GM20000 (cell line): ENCODE results near the gene AKT3.
A peak's percentile ranks its signal among the peaks of the same experiment; 100 is the strongest.

Experiments
- DNase-seq: peaks from one replicate; pipeline ENCODE4 v3.0.0; 2012; ENCODE audit warnings: low spot score
- TF ChIP-seq, protein P1 (sequence below): IDR thresholded peaks from 2 replicates; pipeline ENCODE4 v1.5.1; 2012; ENCODE audit warnings: mild to moderate bottlenecking, control low read depth; ENCODE audit errors: extremely low read depth, missing control alignments

The AKT3 gene

DNA sequence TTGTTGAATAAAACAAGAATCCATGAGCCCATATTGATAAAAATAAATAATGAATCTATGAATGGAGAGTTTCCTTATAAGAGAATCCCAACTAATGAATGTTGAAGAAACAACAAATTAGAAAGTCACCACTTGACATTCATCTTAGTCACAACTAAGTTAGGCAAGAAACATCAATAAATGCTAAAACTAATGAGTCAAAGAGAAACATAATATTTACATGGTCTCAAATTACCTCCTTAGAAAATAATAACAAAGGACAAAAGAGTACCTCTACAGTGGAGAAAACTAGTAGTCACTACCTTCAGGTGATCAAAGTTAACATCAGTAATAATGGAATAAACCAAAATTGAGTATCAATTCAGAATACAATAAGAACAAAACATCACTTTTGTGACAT, 93.5 kb downstream of the AKT3 start:
- TF ChIP-seq, protein P1, sequence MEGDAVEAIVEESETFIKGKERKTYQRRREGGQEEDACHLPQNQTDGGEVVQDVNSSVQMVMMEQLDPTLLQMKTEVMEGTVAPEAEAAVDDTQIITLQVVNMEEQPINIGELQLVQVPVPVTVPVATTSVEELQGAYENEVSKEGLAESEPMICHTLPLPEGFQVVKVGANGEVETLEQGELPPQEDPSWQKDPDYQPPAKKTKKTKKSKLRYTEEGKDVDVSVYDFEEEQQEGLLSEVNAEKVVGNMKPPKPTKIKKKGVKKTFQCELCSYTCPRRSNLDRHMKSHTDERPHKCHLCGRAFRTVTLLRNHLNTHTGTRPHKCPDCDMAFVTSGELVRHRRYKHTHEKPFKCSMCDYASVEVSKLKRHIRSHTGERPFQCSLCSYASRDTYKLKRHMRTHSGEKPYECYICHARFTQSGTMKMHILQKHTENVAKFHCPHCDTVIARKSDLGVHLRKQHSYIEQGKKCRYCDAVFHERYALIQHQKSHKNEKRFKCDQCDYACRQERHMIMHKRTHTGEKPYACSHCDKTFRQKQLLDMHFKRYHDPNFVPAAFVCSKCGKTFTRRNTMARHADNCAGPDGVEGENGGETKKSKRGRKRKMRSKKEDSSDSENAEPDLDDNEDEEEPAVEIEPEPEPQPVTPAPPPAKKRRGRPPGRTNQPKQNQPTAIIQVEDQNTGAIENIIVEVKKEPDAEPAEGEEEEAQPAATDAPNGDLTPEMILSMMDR, result no peak
- no peak for DNase-seq

DNA sequence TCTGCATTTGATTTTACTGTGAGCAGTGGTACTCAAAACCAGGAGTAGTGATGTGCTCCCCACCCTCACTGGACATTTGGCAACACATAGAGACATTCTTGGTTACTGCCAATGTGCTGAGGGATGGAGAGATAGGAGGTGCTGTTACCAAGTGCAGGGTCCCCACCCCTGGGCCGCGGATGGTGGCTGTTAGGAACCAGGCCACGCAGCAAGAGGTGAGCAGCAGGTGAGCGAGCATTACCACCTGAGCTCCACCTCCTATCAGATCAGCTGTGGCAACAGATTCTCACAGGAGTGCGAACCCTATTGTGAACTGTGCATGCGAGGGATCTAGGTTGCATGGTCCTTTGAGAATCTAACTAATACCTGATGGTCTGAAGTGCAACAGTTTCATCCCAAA, 95.7 kb downstream of the AKT3 start:
- no peak for DNase-seq
- TF ChIP-seq, protein P1, result no peak

DNA sequence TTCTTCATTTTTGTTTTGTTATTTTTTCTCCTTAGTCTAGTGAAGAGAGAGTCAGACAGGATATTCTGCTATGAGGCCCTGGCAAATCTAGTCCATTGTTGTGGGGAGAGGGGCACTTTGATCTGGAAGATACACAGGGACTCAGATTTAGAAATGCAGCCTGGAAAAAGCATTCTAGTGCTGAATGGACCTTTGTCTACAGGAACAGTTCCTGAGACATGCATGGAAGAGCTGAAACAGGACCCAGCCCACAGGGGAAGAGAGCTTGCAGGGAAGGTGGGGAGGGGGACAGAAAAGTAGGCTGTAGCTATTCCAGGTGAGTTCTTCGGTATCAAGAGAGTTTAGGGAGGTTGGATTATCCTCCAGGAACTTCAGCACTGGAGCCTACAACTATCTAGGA, 98.5 kb downstream of the AKT3 start:
- DNase-seq, result no peak
- TF ChIP-seq, protein P1, result no peak

DNA sequence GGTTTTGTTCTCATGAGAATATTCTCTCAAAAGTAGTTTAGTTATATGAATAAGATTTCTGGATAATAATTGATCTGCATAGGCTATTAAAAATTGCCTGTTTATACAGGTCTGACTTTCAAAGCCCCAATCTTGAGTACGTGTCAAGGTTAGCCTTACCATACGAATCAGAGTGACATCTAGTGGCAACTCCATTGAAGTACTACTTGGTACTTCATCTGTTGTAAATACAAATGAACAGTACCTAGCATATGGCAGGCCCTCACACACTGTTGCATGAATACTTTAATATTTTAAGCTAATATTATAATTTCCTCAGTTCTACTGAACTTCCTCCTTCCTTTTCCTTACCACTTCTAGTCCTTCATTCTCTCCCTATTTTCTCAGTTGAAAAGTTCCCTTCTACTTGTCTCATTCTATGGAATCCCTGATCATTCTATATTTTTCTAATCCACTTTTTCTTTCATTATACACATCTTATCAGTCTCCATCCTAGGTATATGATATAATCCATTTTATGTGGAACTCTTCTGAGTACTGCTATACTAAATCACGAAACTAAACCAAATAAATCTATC, 101.2 kb downstream of the AKT3 start:
- DNase-seq, result peak; percentile 66
- TF ChIP-seq, protein P1, result peak; percentile 32

DNA sequence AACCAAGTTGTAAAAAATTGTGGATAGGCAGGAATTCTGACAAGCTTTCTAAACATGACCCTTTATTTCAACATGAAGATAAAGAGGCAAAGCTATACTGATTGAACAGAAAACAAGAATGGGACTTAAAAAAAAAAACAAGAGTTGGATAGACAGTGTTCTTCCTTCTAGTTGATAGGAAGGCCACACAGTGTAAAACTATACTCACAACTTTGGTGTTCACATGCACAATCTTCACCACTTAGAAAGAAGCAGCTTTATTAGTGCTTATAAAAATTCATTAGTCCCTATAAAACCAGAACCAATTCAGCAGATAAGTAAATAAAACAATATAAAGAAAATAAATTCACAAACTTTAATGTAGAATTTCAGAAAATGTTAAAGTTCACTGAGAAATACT, 101.8 kb downstream of the AKT3 start:
- TF ChIP-seq, protein P1, result no peak
- no peak for DNase-seq

DNA sequence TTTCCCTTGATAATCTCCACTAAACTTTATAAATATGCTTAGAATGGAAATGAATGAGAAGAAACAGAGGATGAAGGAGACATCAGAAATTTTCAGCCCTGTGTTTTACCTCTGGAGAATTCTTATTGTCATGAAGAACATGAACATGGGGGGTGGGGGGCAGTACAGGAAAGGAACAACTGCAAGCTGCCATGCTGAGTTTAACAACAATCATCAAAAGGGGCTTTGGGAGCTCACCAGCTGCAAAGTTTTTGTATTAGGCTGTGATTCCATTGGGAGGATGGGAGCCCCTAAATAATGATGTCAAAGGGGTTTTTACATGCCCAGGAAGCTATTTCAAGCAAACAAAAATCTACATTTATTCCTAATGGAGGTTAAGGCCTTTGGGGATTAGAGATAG, 103.3 kb downstream of the AKT3 start:
- TF ChIP-seq, protein P1, result no peak

DNA sequence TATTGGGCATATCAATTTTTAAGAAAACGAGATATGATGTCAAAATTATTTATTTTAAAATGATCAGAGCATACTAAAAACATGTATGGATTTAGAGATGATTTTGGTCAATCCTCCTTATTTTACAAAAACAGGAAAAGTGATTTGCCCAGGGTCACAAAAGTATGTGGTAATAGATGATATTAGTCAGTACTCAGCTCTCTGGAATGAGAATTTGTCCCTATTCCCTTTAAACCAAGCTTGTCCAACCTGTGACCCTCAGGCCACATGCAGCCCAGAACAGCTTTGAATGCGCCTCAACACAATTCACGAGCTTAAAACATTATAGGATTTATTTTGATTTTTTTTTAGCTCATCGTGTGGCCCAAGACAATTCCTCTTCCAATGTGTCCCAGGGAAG, 104.7 kb downstream of the AKT3 start:
- TF ChIP-seq, protein P1, result no peak
- no peak for DNase-seq

More for the DNA sequence above, 103.3 kb downstream of the AKT3 start:
- no peak for DNase-seq
